ENCODE measurements around the gene CDC14C. TPM values are rescaled to one million over a fixed set of nuclear protein-coding genes. Genes with fewer than 3 reads are reported as not detected.

The CDC14C gene
- total RNA-seq, 1 donor from 2014 or later: not detected

GRCh38 chr7:48931481-48931880, 7.1 kb downstream of the CDC14C start:
- Mint-ChIP-seq H3K4me1 (no peaks in the 10 kb centered on the region), H3K27ac (no peak overlapping the region), H3K36me3 (ENCODE audit: low read depth) (no peaks in the 10 kb centered on the region), H3K27me3 (no peaks in the 10 kb centered on the region), H3K9me3 (peaks cover 2% of the 10 kb centered on the region), H3K4me3 (no peak overlapping the region)
- no peak for TF ChIP-seq CTCF (IDR thresholded peaks at IDR 0.05)
- no peak for DNase-seq
- no peak for ATAC-seq (ENCODE audit: low read depth)
- intact Hi-C loops (cut with micrococcal nuclease): no loop called here
- POLR2A ChIA-PET: no interaction called here
- CTCF ChIA-PET: no interaction called here

GRCh38 chr7:48932126-48932910, 8.0 kb downstream of the CDC14C start:
- H3K27ac Mint-ChIP-seq: no peak overlapping the region
- H3K27me3 Mint-ChIP-seq: no peaks in the 10 kb centered on the region
- intact Hi-C loops (cut with micrococcal nuclease): no loop called here
- ChIA-PET POLR2A (no interaction called here), CTCF (no interaction called here)
- no peaks in the 10 kb centered on the region for H3K36me3 Mint-ChIP-seq (ENCODE audit: low read depth)
- peaks cover 2% of the 10 kb centered on the region for H3K9me3 Mint-ChIP-seq
- no peak overlapping the region for H3K4me3 Mint-ChIP-seq
- ATAC-seq (ENCODE audit: low read depth) (no peak), DNase-seq (no peak)
- no peaks in the 10 kb centered on the region for H3K4me1 Mint-ChIP-seq
- TF ChIP-seq CTCF (IDR thresholded peaks at IDR 0.05): no peak

DNA sequence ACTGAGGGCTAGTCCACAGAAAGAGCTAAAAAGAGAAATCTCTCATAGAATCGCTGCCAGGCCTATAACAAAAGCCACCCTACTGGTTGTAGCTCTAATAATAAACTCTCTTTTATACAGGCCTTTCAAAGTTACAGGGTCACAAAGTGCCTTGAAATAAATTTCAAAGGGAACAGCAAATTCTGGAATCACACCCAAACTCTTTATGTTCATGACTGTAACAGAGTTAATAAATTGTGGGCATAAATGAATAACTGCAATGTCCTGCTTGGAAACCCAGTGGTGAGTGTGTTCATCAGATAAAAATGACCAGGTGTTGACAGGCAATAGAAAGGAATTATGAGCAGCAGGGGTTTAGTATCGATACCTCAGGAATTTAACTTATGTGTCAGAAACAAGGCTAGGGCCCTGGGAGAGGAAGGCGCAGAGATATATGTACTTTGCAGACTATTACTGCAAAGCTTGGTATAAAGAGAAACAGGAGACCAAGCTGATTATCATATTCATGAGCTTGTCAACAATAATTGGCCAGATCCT, 9.3 kb downstream of the CDC14C start:
- peaks cover 2% of the 10 kb centered on the region for H3K9me3 Mint-ChIP-seq
- H3K4me3 Mint-ChIP-seq: no peak overlapping the region
- H3K27me3 Mint-ChIP-seq: no peaks in the 10 kb centered on the region
- no peak overlapping the region for H3K27ac Mint-ChIP-seq
- ChIA-PET CTCF (no interaction called here), POLR2A (no interaction called here)
- no peaks in the 10 kb centered on the region for H3K4me1 Mint-ChIP-seq
- intact Hi-C loops (cut with micrococcal nuclease): no loop called here
- no peaks in the 10 kb centered on the region for H3K36me3 Mint-ChIP-seq (ENCODE audit: low read depth)
- DNase-seq (no peak), ATAC-seq (ENCODE audit: low read depth) (no peak)
- TF ChIP-seq CTCF (IDR thresholded peaks at IDR 0.05): no peak

DNA sequence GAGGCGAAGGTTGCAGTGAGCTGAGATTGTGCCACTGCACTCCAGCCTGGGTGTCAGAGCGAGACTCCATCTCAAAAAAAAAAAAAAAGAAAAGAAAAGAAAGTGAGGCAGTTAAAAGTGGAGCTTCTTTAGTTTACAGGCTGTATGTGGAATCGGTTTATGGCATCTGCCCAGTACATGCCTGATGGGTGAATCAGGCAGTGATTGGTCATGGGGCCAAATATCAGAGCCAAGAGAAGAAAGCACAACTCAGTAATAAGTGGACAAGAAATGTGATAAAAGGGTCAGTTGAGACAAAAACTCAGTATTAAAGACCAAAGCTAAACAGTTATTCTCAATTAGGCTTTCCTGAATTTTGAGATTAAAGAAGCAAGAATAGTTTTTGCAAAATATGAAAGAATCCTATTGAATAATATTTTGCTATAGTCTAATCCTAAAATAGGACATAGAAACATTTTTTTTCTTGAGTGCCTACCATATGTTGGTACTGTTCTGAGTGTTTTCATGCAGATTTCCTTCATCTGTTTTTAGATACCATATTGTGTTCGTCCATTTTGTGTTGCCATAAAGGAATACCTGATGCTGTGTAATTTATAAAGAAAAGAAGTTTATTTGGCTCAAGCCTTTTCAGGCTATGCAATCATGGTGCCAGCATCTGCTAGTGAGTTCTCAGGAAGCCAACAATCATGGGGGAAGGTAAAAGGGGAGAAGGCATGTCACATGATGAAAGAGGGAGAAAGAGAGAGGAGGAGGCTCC, 14.4 kb downstream of the CDC14C start:
- DNase-seq (no peak), ATAC-seq (ENCODE audit: low read depth) (no peak)
- no peaks in the 10 kb centered on the region for H3K36me3 Mint-ChIP-seq (ENCODE audit: low read depth)
- CTCF ChIA-PET: no interaction called here
- TF ChIP-seq CTCF (IDR thresholded peaks at IDR 0.05): no peak
- H3K27ac Mint-ChIP-seq: no peak overlapping the region
- H3K9me3 Mint-ChIP-seq: no peaks in the 10 kb centered on the region
- no peaks in the 10 kb centered on the region for H3K27me3 Mint-ChIP-seq
- H3K4me3 Mint-ChIP-seq: no peak overlapping the region
- POLR2A ChIA-PET: no interaction called here
- intact Hi-C loops (cut with micrococcal nuclease): no loop called here
- H3K4me1 Mint-ChIP-seq: no peaks in the 10 kb centered on the region

- intact Hi-C loops (cut with micrococcal nuclease): no loop called here
- no peak for DNase-seq
- Mint-ChIP-seq H3K36me3 (ENCODE audit: low read depth) (no peaks in the 10 kb centered on the region), H3K4me3 (no peak overlapping the region), H3K27me3 (no peaks in the 10 kb centered on the region), H3K4me1 (no peaks in the 10 kb centered on the region), H3K27ac (no peak overlapping the region), H3K9me3 (peaks cover 4% of the 10 kb centered on the region)
- ATAC-seq (ENCODE audit: low read depth): no peak
- ChIA-PET POLR2A (no interaction called here), CTCF (no interaction called here)
- TF ChIP-seq CTCF (IDR thresholded peaks at IDR 0.05): no peak
Measured at GRCh38 chr7:48943279-48943990, 19.1 kb downstream of the CDC14C start.
